Upper lobe of right lung (tissue), 1 donor: ENCODE measurements around the gene PUM2. TPM values are rescaled to one million over a fixed set of nuclear protein-coding genes. Genes with fewer than 3 reads are reported as not detected.
A peak's percentile ranks its signal among the peaks of the same experiment; 100 is the strongest.

Experiments used
- ATAC-seq: fragments of 200-7000 bp; cut with Tn5 transposase; one replicate; pipeline ENCODE4 v1.9.1; 2020; ENCODE audit warnings: mild to moderate bottlenecking, moderate library complexity
- DNase-seq: peaks from one replicate; pipeline ENCODE4 v3.0.0-alpha.2; 2020
- H3K27ac ChIP-seq: fragments of 200-600 bp; one replicate; pipeline ENCODE4 v1.8.0; 2022
- H3K27me3 ChIP-seq: fragments of 200-600 bp; one replicate; pipeline ENCODE4 v1.8.0; 2022; ENCODE audit warnings: mild to moderate bottlenecking
- H3K36me3 ChIP-seq: fragments of 200-600 bp; one replicate; pipeline ENCODE4 v1.8.0; 2022
- H3K4me1 ChIP-seq: fragments of 200-600 bp; one replicate; pipeline ENCODE4 v1.8.0; 2022
- H3K4me3 ChIP-seq: fragments of 200-600 bp; one replicate; pipeline ENCODE4 v1.8.0; 2022; ENCODE audit warnings: mild to moderate bottlenecking
- H3K9me3 ChIP-seq: fragments of 200-600 bp; one replicate; pipeline ENCODE4 v1.8.0; 2022
- CTCF ChIP-seq: fragments of 200-600 bp; IDR thresholded peaks from one replicate; pipeline ENCODE4 v1.8.0; 2022; ENCODE audit warnings: antibody characterized with exemption
- intact Hi-C: fragments of 100-400 bp; cut with DNase I; formaldehyde crosslinking; loops from one replicate; pipeline ENCODE4 v1.11.0; 2022
- long read RNA-seq: library from polyadenylated mRNA; unstranded; transcript quantifications from one replicate; pipeline ENCODE4 v2.0.0, GENCODE V29; 2021
- total RNA-seq: library from RNA; stranded (reverse); fragmentation: NEBNext Ultra II Directional; extraction: Animal tissue kit (Norgen Biotek cat#: 25700); gene quantifications from one replicate; pipeline ENCODE4 v1.2.1, GENCODE V29; 2021
- donor health status: DM: no; HTN: yes; CAD: no; lungs with severe emphysema.

Gene PUM2
- 116 TPM for total RNA-seq
- long read RNA-seq, partial matches to known transcripts, result 22 of 46 reads
- long read RNA-seq, other reads (novel, unspliced or antisense), result 23 of 46 reads

DNA sequence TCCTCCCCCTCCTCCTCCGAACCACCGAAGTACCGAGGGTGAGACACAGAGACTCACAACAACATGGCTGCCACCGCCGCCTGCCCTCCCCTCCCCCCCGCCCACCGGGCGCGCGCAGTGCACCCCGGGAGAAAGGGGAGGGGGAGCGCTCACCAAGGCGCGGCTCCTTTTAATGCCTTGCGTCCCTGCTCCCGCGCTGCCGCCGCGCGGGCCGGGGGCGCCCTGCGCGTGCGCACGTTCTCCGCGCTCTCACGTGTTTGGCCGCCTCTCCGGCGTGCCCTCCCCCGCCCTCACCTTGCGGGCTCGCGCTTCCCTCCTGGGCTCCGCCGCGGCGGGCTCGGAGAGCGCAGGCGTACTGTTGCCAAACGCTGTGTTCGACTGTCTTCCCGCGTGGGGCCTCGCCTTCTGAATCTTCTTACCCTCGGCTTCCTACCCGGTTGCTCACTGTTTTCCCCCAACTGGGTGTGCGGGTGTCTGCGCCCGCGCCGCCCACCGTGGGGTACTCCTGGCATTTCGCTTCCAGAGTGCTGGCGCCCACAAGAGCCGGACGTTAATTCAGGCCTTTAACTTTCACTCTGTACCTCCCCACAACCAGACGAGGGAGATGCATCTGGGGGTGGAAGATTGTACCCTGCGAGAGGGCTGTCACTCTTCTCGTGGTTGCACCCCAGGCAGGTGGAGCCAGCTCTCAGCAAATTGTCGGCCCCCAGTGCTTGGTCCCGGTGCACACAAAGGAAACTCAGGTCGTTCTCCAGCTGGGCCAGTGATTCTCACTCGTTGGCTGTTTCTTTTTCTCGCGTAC lies at the start of gene PUM2:
TSS of gene PUM2 (minus strand) at position 92 of the 802 bp plus-strand sequence. CDS start 23,484 bp downstream, outside the sequence.
- TF ChIP-seq CTCF, result no peak
- Histone ChIP-seq H3K4me1 (peaks cover 39% of the 10 kb centered on the region), H3K4me3 (peak within 1 kb of the TSS; percentile 89), H3K36me3 (no peaks in the 10 kb centered on the region), H3K27me3 (no peaks in the 10 kb centered on the region), H3K9me3 (no peaks in the 10 kb centered on the region), H3K27ac (peak within 1 kb of the TSS; percentile 95)
- intact Hi-C loops, result no loop called here
- ATAC-seq, result peak; percentile 98
- DNase-seq, result peak; percentile 97

DNA sequence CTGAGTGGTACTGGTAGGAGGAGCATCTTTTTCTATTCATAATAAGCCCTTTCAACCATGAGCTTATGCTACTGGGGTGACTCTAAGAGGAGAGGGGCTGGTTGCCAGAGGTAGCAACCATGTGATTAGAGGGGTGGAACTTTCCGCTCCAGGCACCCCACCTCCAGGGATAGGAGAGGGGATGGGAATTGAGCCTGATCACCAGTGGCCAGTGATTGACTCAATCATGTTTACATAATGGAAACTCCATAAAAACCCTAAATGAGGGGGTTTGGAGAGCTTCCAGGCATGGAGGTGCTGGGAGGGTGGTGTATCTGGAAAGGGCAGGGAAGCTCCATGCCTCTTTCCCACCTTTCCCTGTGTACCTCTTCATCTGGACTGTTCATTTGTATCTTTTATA lies 49.7 kb upstream of the PUM2 start:
- no peaks in the 10 kb centered on the region for H3K9me3 ChIP-seq
- intact Hi-C loops, result no loop called here

DNA sequence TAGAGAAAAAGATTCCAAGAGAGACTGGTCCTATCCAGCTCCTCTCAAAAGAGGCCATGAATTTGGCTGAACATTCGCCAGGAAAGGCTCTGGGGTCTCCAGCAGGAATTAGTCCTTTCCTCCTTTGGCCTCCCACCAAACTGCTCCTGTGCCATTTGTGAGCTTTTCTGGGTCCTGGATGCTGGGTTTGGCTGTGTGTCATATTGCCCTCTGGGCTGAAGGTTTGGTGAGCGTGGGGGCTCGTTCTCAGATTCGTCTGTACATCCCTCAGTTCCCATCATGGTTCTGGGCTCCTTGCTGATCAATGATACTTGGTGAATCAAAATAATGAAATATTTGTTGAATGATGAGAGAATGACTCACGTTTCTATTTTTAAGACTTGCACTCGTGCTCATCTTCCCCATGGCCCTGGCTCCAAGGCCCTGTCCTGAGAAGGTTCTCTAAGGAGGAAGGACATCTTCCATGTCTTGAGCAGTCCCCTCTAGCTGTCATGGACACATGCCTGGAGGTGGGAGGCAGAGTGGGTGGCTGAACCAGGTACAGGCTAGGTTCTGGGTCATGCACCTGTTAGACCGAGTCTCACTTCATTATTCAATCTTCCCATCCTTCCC lies 48.4 kb upstream of the PUM2 start:
- Histone ChIP-seq H3K9me3 (no peaks in the 10 kb centered on the region), H3K27ac (no peak overlapping the region), H3K4me3 (no peak overlapping the region), H3K36me3 (no peaks in the 10 kb centered on the region), H3K4me1 (no peaks in the 10 kb centered on the region), H3K27me3 (no peaks in the 10 kb centered on the region)
- intact Hi-C loops, result no loop called here
- DNase-seq (no peak), ATAC-seq (no peak)
- TF ChIP-seq CTCF, result no peak

More for the DNA sequence above, 49.7 kb upstream of the PUM2 start:
- no peak for TF ChIP-seq CTCF
- no peaks in the 10 kb centered on the region for H3K36me3 ChIP-seq
- DNase-seq, result no peak
- H3K4me1 ChIP-seq, result no peaks in the 10 kb centered on the region
- H3K27me3 ChIP-seq, result no peaks in the 10 kb centered on the region
- no peak for ATAC-seq
- no peak overlapping the region for H3K27ac ChIP-seq
- no peak overlapping the region for H3K4me3 ChIP-seq

GRCh38 chr2:20397811-20398447 lies 47.3 kb upstream of the PUM2 start:
- H3K27ac ChIP-seq, result no peak overlapping the region
- no peak for TF ChIP-seq CTCF
- intact Hi-C loops, result no loop called here
- no peaks in the 10 kb centered on the region for H3K36me3 ChIP-seq
- H3K4me3 ChIP-seq, result no peak overlapping the region
- H3K27me3 ChIP-seq, result no peaks in the 10 kb centered on the region
- no peaks in the 10 kb centered on the region for H3K9me3 ChIP-seq
- no peaks in the 10 kb centered on the region for H3K4me1 ChIP-seq
- DNase-seq (no peak), ATAC-seq (no peak)

- intact Hi-C loops, result no loop called here
- no peak for ATAC-seq
- no peak overlapping the region for H3K27ac ChIP-seq
- H3K4me3 ChIP-seq, result no peak overlapping the region
- no peaks in the 10 kb centered on the region for H3K4me1 ChIP-seq
- H3K9me3 ChIP-seq, result no peaks in the 10 kb centered on the region
- DNase-seq, result no peak
- H3K27me3 ChIP-seq, result no peaks in the 10 kb centered on the region
- no peaks in the 10 kb centered on the region for H3K36me3 ChIP-seq
- no peak for TF ChIP-seq CTCF
Measured at GRCh38 chr2:20396356-20397000, 45.8 kb upstream of the PUM2 start.
